ENCODE results near the gene ABCA13.

DNA sequence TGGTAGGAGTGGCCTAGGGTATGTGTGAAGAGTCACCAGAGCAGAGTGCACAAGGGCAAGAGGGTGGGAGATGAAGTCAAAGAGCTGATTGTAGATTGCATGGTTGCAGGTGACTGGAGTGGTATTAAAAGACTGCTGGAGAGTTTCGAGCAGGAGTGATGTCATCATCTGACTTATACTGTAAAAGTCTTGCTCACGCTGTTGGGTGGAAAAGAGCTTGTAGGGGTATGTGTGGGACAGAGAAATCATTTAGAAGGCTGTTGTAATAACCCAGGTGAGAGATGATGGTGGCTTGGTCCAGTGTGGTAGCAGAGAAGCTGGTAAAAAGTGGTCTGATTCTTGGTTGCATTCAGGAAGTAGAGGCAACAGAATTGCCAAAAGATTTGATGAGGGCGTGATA, 184.1 kb downstream of the ABCA13 start:
- TF ChIP-seq POLR2A (IDR thresholded peaks at IDR 0.05), result no peak
- TF ChIP-seq, protein P1, sequence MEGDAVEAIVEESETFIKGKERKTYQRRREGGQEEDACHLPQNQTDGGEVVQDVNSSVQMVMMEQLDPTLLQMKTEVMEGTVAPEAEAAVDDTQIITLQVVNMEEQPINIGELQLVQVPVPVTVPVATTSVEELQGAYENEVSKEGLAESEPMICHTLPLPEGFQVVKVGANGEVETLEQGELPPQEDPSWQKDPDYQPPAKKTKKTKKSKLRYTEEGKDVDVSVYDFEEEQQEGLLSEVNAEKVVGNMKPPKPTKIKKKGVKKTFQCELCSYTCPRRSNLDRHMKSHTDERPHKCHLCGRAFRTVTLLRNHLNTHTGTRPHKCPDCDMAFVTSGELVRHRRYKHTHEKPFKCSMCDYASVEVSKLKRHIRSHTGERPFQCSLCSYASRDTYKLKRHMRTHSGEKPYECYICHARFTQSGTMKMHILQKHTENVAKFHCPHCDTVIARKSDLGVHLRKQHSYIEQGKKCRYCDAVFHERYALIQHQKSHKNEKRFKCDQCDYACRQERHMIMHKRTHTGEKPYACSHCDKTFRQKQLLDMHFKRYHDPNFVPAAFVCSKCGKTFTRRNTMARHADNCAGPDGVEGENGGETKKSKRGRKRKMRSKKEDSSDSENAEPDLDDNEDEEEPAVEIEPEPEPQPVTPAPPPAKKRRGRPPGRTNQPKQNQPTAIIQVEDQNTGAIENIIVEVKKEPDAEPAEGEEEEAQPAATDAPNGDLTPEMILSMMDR (IDR thresholded peaks at IDR 0.05), result no peak
